Neuronal stem cell (in vitro differentiated cells): Measurements from ENCODE around the gene S100A11.

Experiments
- DNase-seq: peaks from one replicate; pipeline ENCODE4 v3.0.0-alpha.2; 2013; ENCODE audit warnings: low spot score
- H2AFZ ChIP-seq: one replicate; pipeline ENCODE4 v1.6.1; 2013; ENCODE audit warnings: mild to moderate bottlenecking, low read length, inconsistent platforms
- H2AK5ac ChIP-seq: 2 replicates; pipeline ENCODE4 v1.6.1; 2013; ENCODE audit warnings: low read depth, mild to moderate bottlenecking, inconsistent platforms, low read length, moderate library complexity, mixed read lengths
- H2BK120ac ChIP-seq: 2 replicates; pipeline ENCODE4 v1.6.1; 2013; ENCODE audit warnings: low read depth, mild to moderate bottlenecking, inconsistent platforms, low read length, moderate library complexity, mixed read lengths
- H2BK12ac ChIP-seq: one replicate; pipeline ENCODE4 v1.6.1; 2013; ENCODE audit warnings: low read length, inconsistent platforms
- H2BK15ac ChIP-seq: 2 replicates; pipeline ENCODE4 v1.6.1; 2013; ENCODE audit warnings: mild to moderate bottlenecking, low read length, inconsistent platforms, mixed read lengths
- H2BK5ac ChIP-seq: one replicate; pipeline ENCODE4 v1.6.1; 2013; ENCODE audit warnings: inconsistent platforms, mild to moderate bottlenecking, low read length, moderate library complexity
- H3K14ac ChIP-seq: one replicate; pipeline ENCODE4 v1.6.1; 2013; ENCODE audit warnings: low read length, inconsistent platforms
- H3K18ac ChIP-seq: 2 replicates; pipeline ENCODE4 v1.6.1; 2013; ENCODE audit warnings: low read length, inconsistent platforms
- H3K23ac ChIP-seq: 2 replicates; pipeline ENCODE4 v1.6.1; 2013; ENCODE audit warnings: low read depth, mild to moderate bottlenecking, mixed read lengths, low read length, inconsistent platforms; ENCODE audit not compliant: poor library complexity
- H3K27ac ChIP-seq: replicated peaks from 3 replicates; pipeline ENCODE4 v1.5.1; 2013; ENCODE audit warnings: low read length, inconsistent platforms
- H3K27me3 ChIP-seq, 3 experiments: 2 replicates each; pipeline ENCODE4 v1.6.1; 2013; ENCODE audit warnings: low read length in 3 of 3, mild to moderate bottlenecking in 2 of 3, inconsistent platforms in 1 of 3, low read depth in 1 of 3, mixed read lengths in 1 of 3, moderate library complexity in 1 of 3; ENCODE audit not compliant: control insufficient read depth in 3 of 3, insufficient read depth in 3 of 3
- H3K36me3 ChIP-seq, 2 donors: replicated peaks in 1 of 2; 2 replicates each; pipeline ENCODE4 v1.6.1; 2013; ENCODE audit warnings: low read length in 2 of 2; ENCODE audit not compliant: control insufficient read depth in 2 of 2, insufficient read depth in 2 of 2
- H3K4ac ChIP-seq: 2 replicates; pipeline ENCODE4 v1.6.1; 2013; ENCODE audit warnings: inconsistent platforms, mild to moderate bottlenecking, low read length, moderate library complexity
- H3K4me1 ChIP-seq, 2 donors: 1 replicate in 1 of 2; 2 replicates in 1 of 2; pipeline ENCODE4 v1.6.1; 2013; ENCODE audit warnings: low read length in 2 of 2, low read depth in 1 of 2; ENCODE audit not compliant: control insufficient read depth in 2 of 2, insufficient read depth in 1 of 2
- H3K4me2 ChIP-seq: one replicate; pipeline ENCODE4 v1.6.1; 2013; ENCODE audit warnings: mild to moderate bottlenecking, low read length, inconsistent platforms; ENCODE audit not compliant: insufficient read depth, poor library complexity, severe bottlenecking
- H3K4me3 ChIP-seq, 2 donors: 2 replicates each; pipeline ENCODE4 v1.5.1; 2013; ENCODE audit warnings: low read length in 2 of 2, mild to moderate bottlenecking in 2 of 2, inconsistent platforms in 1 of 2, moderate library complexity in 1 of 2
- H3K79me1 ChIP-seq: one replicate; pipeline ENCODE4 v1.6.1; 2013; ENCODE audit warnings: low read depth, mild to moderate bottlenecking, inconsistent platforms, low read length, moderate library complexity
- H3K9ac ChIP-seq: one replicate; pipeline ENCODE4 v1.6.1; 2013; ENCODE audit warnings: mild to moderate bottlenecking, low read depth, low read length, inconsistent platforms; ENCODE audit not compliant: poor library complexity
- H3K9me3 ChIP-seq, 2 donors: replicated peaks in 1 of 2; 2 replicates each; pipeline versions ENCODE3 to v1.6.1; 2013; ENCODE audit warnings: low read length in 2 of 2, mild to moderate bottlenecking in 2 of 2, inconsistent platforms in 1 of 2, low read depth in 1 of 2, mixed read lengths in 1 of 2, moderate library complexity in 1 of 2; ENCODE audit not compliant: control insufficient read depth in 2 of 2, insufficient read depth in 1 of 2
- H4K8ac ChIP-seq: one replicate; pipeline ENCODE4 v1.6.1; 2013; ENCODE audit warnings: low read depth, mild to moderate bottlenecking, inconsistent platforms, low read length, moderate library complexity
- H4K91ac ChIP-seq: one replicate; pipeline ENCODE4 v1.6.1; 2013; ENCODE audit warnings: low read length, low read depth, mild to moderate bottlenecking, inconsistent platforms; ENCODE audit not compliant: poor library complexity
- WGBS, 2 donors: extraction: QIAGEN DNeasy Blood & Tissue Kit; methylation state at CpG; one replicate each; pipeline ENCODE4 v1.1.7; 2013; ENCODE audit warnings: missing lambda C conversion rate in 2 of 2, mixed read lengths in 1 of 2; ENCODE audit not compliant: insufficient read length in 2 of 2, insufficient replicate concordance in 1 of 2; ENCODE audit errors: extremely low coverage in 2 of 2; 5-methylcytosine and 5-hydroxymethylcytosine counted together

The S100A11 gene

GRCh38 chr1:152001631-152002584 is 34.9 kb downstream of the S100A11 start:
- Histone ChIP-seq H3K27ac (no peak overlapping the region), H3K4ac (no peak overlapping the region), H3K79me1 (no peaks in the 10 kb centered on the region), H2AK5ac (no peak overlapping the region), H3K14ac (no peak overlapping the region), H3K36me3 (no peaks in the 10 kb centered on the region), H3K9me3 (no peaks in the 10 kb centered on the region), H2AFZ (no peak overlapping the region), H3K4me2 (no peak overlapping the region), H2BK12ac (no peak overlapping the region), H2BK120ac (no peak overlapping the region), H2BK5ac (no peak overlapping the region), H2BK15ac (no peak overlapping the region), H4K91ac (no peak overlapping the region), H3K9ac (no peak overlapping the region), H3K4me1 (no peaks in the 10 kb centered on the region), H4K8ac (no peak overlapping the region), H3K27me3 (peaks cover 0 to 13% (median 3%) of the 10 kb centered on the region in 3 experiments), H3K23ac (no peak overlapping the region), H3K4me3 (no peak overlapping the region), H3K18ac (no peak overlapping the region)
- peak; percentile 65 for DNase-seq
- WGBS, 2 donors, result no CpG with 5 or more reads among the region's 4 CpGs

- WGBS, 2 donors, result no CpG with 5 or more reads among the region's 4 CpGs
- Histone ChIP-seq H3K18ac (no peak overlapping the region), H3K27ac (no peak overlapping the region), H3K27me3 (peaks cover 0 to 10% (median 3%) of the 10 kb centered on the region in 3 experiments), H2BK120ac (no peak overlapping the region), H3K9ac (no peak overlapping the region), H2AK5ac (no peak overlapping the region), H3K4me2 (no peak overlapping the region), H3K14ac (no peak overlapping the region), H3K79me1 (no peaks in the 10 kb centered on the region), H3K4ac (no peak overlapping the region), H3K4me1 (no peaks in the 10 kb centered on the region), H2BK5ac (no peak overlapping the region), H3K4me3 (no peak overlapping the region), H4K8ac (no peak overlapping the region), H2BK15ac (no peak overlapping the region), H3K9me3 (no peaks in the 10 kb centered on the region), H2AFZ (no peak overlapping the region), H3K23ac (no peak overlapping the region), H4K91ac (no peak overlapping the region), H3K36me3 (no peaks in the 10 kb centered on the region), H2BK12ac (no peak overlapping the region)
- DNase-seq, result no peak
Measured at GRCh38 chr1:152000964-152001630, 35.7 kb downstream of the S100A11 start.

GRCh38 chr1:151998611-151999362 is 38.0 kb downstream of the S100A11 start:
- no peak overlapping the region for H3K14ac ChIP-seq
- H3K36me3 ChIP-seq, result no peaks in the 10 kb centered on the region
- H3K9ac ChIP-seq, result no peak overlapping the region
- H2BK5ac ChIP-seq, result no peak overlapping the region
- H3K27me3 ChIP-seq, result peaks cover 5 to 24% (median 15%) of the 10 kb centered on the region in 3 experiments
- H2AFZ ChIP-seq, result no peak overlapping the region
- no peak overlapping the region for H3K18ac ChIP-seq
- no peak overlapping the region for H3K23ac ChIP-seq
- no peak overlapping the region for H3K4me3 ChIP-seq
- H3K9me3 ChIP-seq, result no peaks in the 10 kb centered on the region
- DNase-seq, result no peak
- H3K27ac ChIP-seq, result no peak overlapping the region
- no peak overlapping the region for H2BK12ac ChIP-seq
- no peaks in the 10 kb centered on the region for H3K79me1 ChIP-seq
- H4K91ac ChIP-seq, result no peak overlapping the region
- no peak overlapping the region for H2BK120ac ChIP-seq
- H2AK5ac ChIP-seq, result no peak overlapping the region
- no peak overlapping the region for H3K4me2 ChIP-seq
- peaks cover 0 to 3% of the 10 kb centered on the region in 2 donors for H3K4me1 ChIP-seq
- no peak overlapping the region for H4K8ac ChIP-seq
- H3K4ac ChIP-seq, result no peak overlapping the region
- H2BK15ac ChIP-seq, result no peak overlapping the region

GRCh38 chr1:151997284-151997570 is 39.6 kb downstream of the S100A11 start:
- DNase-seq, result no peak
- Histone ChIP-seq H3K4ac (no peak overlapping the region), H3K27me3 (peaks cover 7 to 35% (median 30%) of the 10 kb centered on the region in 3 experiments), H4K8ac (no peak overlapping the region), H3K27ac (no peak overlapping the region), H2AFZ (no peak overlapping the region), H3K14ac (no peak overlapping the region), H3K79me1 (no peaks in the 10 kb centered on the region), H3K9me3 (peaks cover 0 to 5% of the 10 kb centered on the region in 2 donors), H2BK120ac (no peak overlapping the region), H3K18ac (no peak overlapping the region), H2BK15ac (no peak overlapping the region), H3K4me3 (no peak overlapping the region), H2BK5ac (no peak overlapping the region), H4K91ac (no peak overlapping the region), H2AK5ac (no peak overlapping the region), H2BK12ac (no peak overlapping the region), H3K23ac (no peak overlapping the region), H3K9ac (no peak overlapping the region), H3K4me1 (peaks cover 0 to 8% of the 10 kb centered on the region in 2 donors), H3K4me2 (no peak overlapping the region), H3K36me3 (no peaks in the 10 kb centered on the region)
- WGBS, 2 donors, result no CpG with 5 or more reads among the region's 1 CpG
